Activated gamma-delta T cell (primary cell): Measurements from ENCODE around the gene BAG2.
A peak's percentile ranks its signal among the peaks of the same experiment; 100 is the strongest.

Experiments
- DNase-seq: peaks from one replicate; lab custom pipeline; 2025; lab: John Stamatoyannopoulos, UW

The BAG2 gene

GRCh38 chr6:57221936-57222742, 50.0 kb downstream of the BAG2 start, which contains the start of gene RAB23:
RAB23 (minus strand) TSS chr6:57222307; CDS start chr6:57210380, 11,927 bp downstream.
- DNase-seq = peak; percentile 71

GRCh38 chr6:57222743-57223077, 50.6 kb downstream of the BAG2 start:
- no peak for DNase-seq

- DNase-seq = no peak
Measured at GRCh38 chr6:57224769-57225515, 52.8 kb downstream of the BAG2 start.

GRCh38 chr6:57226221-57226620, 54.1 kb downstream of the BAG2 start:
- no peak for DNase-seq
